DOHH2 (cell line): Measurements from ENCODE around the gene FYCO1.

Source experiments
- H3F3A ChIP-seq: fragments of 200-600 bp; sonication (generic), shearing (Covaris generic); 2 replicates; pipeline ENCODE4 v1.6.0; 2016; ENCODE audit warnings: antibody characterized with exemption, mild to moderate bottlenecking; ENCODE audit not compliant: control insufficient read depth, insufficient read depth
- H3K27ac ChIP-seq: fragments of 200-600 bp; sonication (generic); 2 replicates; pipeline ENCODE4 v1.5.1; 2014; ENCODE audit warnings: low read depth, mild to moderate bottlenecking, low read length, moderate library complexity
- H3K27me3 ChIP-seq: fragments of 200-600 bp; sonication (generic); 2 replicates; pipeline ENCODE4 v1.6.1; 2014; ENCODE audit warnings: mild to moderate bottlenecking, low read length, mixed read lengths; ENCODE audit not compliant: control insufficient read depth
- H3K36me3 ChIP-seq: fragments of 200-600 bp; sonication (generic); 2 replicates; pipeline ENCODE4 v1.6.1; 2014; ENCODE audit warnings: mild to moderate bottlenecking, low read length, moderate library complexity, mixed read lengths; ENCODE audit not compliant: control insufficient read depth
- H3K4me1 ChIP-seq: fragments of 200-600 bp; sonication (generic); 2 replicates; pipeline ENCODE4 v1.6.1; 2014; ENCODE audit warnings: mild to moderate bottlenecking, low read length, mixed read lengths; ENCODE audit not compliant: control insufficient read depth
- H3K4me2 ChIP-seq: fragments of 200-600 bp; sonication (generic); 2 replicates; pipeline ENCODE4 v1.6.0; 2014; ENCODE audit warnings: mild to moderate bottlenecking, low read length, moderate library complexity
- H3K4me3 ChIP-seq: fragments of 200-600 bp; sonication (generic); 2 replicates; pipeline ENCODE4 v1.5.1; 2014; ENCODE audit warnings: mild to moderate bottlenecking, low read length, mixed read lengths
- H3K79me2 ChIP-seq: fragments of 200-600 bp; sonication (generic); 2 replicates; pipeline ENCODE4 v1.6.1; 2014; ENCODE audit warnings: mild to moderate bottlenecking, low read length, mixed read lengths; ENCODE audit not compliant: control insufficient read depth
- H3K9me2 ChIP-seq: fragments of 200-600 bp; sonication (generic); replicated peaks from 2 replicates; pipeline ENCODE4 v1.6.1; 2014; ENCODE audit warnings: mild to moderate bottlenecking, low read length, mixed read lengths; ENCODE audit not compliant: control insufficient read depth
- H3K9me3 ChIP-seq: fragments of 200-600 bp; sonication (generic); 2 replicates; pipeline ENCODE4 v1.6.1; 2014; ENCODE audit warnings: antibody characterized with exemption, low read length, mixed read lengths; ENCODE audit not compliant: control insufficient read depth, insufficient read depth
- H4K20me1 ChIP-seq: fragments of 200-600 bp; sonication (generic); 2 replicates; pipeline ENCODE4 v1.6.0; 2014; ENCODE audit warnings: low read depth, mild to moderate bottlenecking, antibody characterized with exemption, low read length, moderate library complexity; ENCODE audit not compliant: control insufficient read depth, insufficient read depth
- CTCF ChIP-seq: fragments of 200-600 bp; sonication (generic); IDR thresholded peaks from one replicate; pipeline ENCODE4 v1.5.1; 2014; ENCODE audit warnings: antibody characterized with exemption, mild to moderate bottlenecking, low read depth, low read length; ENCODE audit not compliant: poor library complexity, severe bottlenecking
- EZH2phosphoT487 ChIP-seq: fragments of 200-600 bp; sonication (generic); IDR thresholded peaks from 2 replicates; pipeline ENCODE4 v1.6.1; 2017; ENCODE audit warnings: borderline replicate concordance, mild to moderate bottlenecking, antibody characterized with exemption, low read length, moderate library complexity, mixed read lengths

The FYCO1 gene

GRCh38 chr3:45938043-45938435 is 57.6 kb downstream of the FYCO1 start:
- Histone ChIP-seq H3K4me1 (no peaks in the 10 kb centered on the region), H4K20me1 (no peaks in the 10 kb centered on the region), H3K27ac (no peak overlapping the region), H3K4me3 (no peak overlapping the region), H3K36me3 (peaks cover 31% of the 10 kb centered on the region), H3F3A (no peaks in the 10 kb centered on the region), H3K9me2 (no peaks in the 10 kb centered on the region), H3K9me3 (no peaks in the 10 kb centered on the region), H3K79me2 (no peaks in the 10 kb centered on the region), H3K4me2 (no peak overlapping the region), H3K27me3 (no peaks in the 10 kb centered on the region)
- TF ChIP-seq EZH2phosphoT487: no peak
- TF ChIP-seq CTCF: no peak

- no peaks in the 10 kb centered on the region for H3K4me1 ChIP-seq
- H4K20me1 ChIP-seq: no peaks in the 10 kb centered on the region
- no peaks in the 10 kb centered on the region for H3K9me2 ChIP-seq
- peaks cover 32% of the 10 kb centered on the region for H3K36me3 ChIP-seq
- no peaks in the 10 kb centered on the region for H3K79me2 ChIP-seq
- H3K4me2 ChIP-seq: no peak overlapping the region
- no peaks in the 10 kb centered on the region for H3F3A ChIP-seq
- TF ChIP-seq CTCF (no peak), EZH2phosphoT487 (no peak)
- no peaks in the 10 kb centered on the region for H3K27me3 ChIP-seq
- H3K4me3 ChIP-seq: no peak overlapping the region
- H3K27ac ChIP-seq: no peak overlapping the region
- no peaks in the 10 kb centered on the region for H3K9me3 ChIP-seq
Observed at GRCh38 chr3:45937206-45938042, 58.2 kb downstream of the FYCO1 start.

GRCh38 chr3:45936261-45936660 is 59.4 kb downstream of the FYCO1 start:
- no peaks in the 10 kb centered on the region for H4K20me1 ChIP-seq
- H3K4me3 ChIP-seq: no peak overlapping the region
- no peaks in the 10 kb centered on the region for H3F3A ChIP-seq
- no peaks in the 10 kb centered on the region for H3K9me3 ChIP-seq
- peaks cover 35% of the 10 kb centered on the region for H3K36me3 ChIP-seq
- H3K27ac ChIP-seq: no peak overlapping the region
- no peaks in the 10 kb centered on the region for H3K79me2 ChIP-seq
- no peaks in the 10 kb centered on the region for H3K4me1 ChIP-seq
- TF ChIP-seq CTCF: no peak
- TF ChIP-seq EZH2phosphoT487: no peak
- H3K9me2 ChIP-seq: no peaks in the 10 kb centered on the region
- H3K4me2 ChIP-seq: no peak overlapping the region
- H3K27me3 ChIP-seq: no peaks in the 10 kb centered on the region
